Measurements from ENCODE around the gene CRBN.

The CRBN gene

DNA sequence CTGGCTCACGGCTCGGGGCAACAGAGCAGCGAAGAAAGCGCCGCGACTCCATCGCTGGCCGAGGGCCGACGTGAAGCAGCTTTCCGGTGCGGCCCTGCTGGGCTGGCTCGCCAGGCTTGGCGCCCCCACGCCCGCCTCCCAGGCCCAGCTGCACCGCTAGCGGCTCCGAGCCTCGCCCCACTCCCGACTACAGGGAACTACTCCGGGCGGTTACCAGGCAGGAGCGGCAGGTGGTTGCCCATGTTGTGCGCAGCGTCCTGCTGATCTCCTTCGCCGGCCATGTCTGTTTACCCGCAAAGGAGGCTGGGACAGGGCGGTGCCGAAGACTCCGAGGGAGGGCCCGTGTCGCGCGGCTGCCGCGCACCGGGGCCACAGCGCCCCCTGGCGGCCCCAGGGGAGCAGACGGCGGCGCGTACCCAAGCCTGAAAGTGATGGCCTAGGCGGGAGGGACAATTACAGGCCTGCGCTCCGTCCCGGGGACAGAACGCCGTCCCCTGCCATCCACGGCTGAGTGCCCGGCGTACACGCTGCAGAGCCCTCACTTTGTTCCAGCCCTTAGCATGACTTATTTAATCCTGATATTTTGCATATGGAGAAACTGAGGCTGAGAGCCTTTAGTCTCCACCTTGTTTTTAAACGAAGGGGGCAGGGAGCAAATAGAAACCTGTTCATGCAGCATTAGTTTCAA is at the start of gene CRBN:
TSS of gene CRBN (minus strand) at position 285 of the 688 bp plus-strand sequence. CDS start at position 281, 4 bp downstream.
- TF ChIP-seq, protein P1, sequence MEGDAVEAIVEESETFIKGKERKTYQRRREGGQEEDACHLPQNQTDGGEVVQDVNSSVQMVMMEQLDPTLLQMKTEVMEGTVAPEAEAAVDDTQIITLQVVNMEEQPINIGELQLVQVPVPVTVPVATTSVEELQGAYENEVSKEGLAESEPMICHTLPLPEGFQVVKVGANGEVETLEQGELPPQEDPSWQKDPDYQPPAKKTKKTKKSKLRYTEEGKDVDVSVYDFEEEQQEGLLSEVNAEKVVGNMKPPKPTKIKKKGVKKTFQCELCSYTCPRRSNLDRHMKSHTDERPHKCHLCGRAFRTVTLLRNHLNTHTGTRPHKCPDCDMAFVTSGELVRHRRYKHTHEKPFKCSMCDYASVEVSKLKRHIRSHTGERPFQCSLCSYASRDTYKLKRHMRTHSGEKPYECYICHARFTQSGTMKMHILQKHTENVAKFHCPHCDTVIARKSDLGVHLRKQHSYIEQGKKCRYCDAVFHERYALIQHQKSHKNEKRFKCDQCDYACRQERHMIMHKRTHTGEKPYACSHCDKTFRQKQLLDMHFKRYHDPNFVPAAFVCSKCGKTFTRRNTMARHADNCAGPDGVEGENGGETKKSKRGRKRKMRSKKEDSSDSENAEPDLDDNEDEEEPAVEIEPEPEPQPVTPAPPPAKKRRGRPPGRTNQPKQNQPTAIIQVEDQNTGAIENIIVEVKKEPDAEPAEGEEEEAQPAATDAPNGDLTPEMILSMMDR (IDR thresholded peaks at IDR 0.05; ENCODE audit: control insufficient read depth, extremely low read depth, insufficient read depth), result peak; percentile 97
- H3K4me3 ChIP-seq (ENCODE audit: low read depth, low read length), result peak within 1 kb of the TSS; percentile 91
- DNase-seq (ENCODE audit: low read depth), result peak; percentile 52

DNA sequence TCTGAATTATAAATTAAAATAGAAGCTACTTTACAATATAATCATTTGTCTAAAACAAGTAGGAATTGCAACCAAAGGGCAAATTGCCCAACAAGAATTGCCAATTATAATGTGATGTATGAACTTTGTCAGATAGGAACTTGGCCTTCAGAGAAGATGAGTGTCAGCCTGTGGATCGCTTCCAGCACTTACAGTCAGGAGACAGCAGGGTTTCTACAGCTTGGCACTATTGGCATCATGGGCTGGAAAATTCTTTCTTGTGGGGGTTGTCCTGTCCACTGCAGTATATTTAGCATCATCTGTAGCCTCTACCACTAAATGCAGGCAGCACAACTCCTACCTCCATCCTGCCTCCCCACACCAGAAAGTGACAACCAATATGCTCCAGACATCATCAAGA is 48.1 kb upstream of the CRBN start:
- no peak overlapping the region for H3K4me3 ChIP-seq (ENCODE audit: low read depth, low read length)
- TF ChIP-seq, protein P1 (IDR thresholded peaks at IDR 0.05; ENCODE audit: control insufficient read depth, extremely low read depth, insufficient read depth), result no peak
- no peak for DNase-seq (ENCODE audit: low read depth)

DNA sequence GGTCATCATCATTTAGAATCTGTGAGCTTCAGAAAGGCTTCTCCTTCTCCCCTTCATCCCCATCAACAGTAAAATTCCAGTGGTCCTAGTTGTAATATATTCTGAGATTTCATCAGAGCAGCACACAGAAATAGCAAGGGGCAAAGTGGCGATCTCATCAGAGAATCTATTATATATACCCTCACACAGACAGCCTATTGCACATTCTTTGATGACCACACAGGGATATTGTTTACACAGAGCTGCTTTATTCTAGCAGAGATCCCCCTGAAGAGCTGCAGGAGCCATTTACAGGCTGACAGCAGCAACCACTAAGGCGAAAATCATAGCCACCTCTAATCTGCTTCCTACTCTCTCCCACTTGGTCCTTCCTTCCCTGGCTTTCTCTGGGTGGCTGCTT is 42.0 kb upstream of the CRBN start:
- DNase-seq (ENCODE audit: low read depth), result no peak
- TF ChIP-seq, protein P1 (IDR thresholded peaks at IDR 0.05; ENCODE audit: control insufficient read depth, extremely low read depth, insufficient read depth), result no peak
- no peak overlapping the region for H3K4me3 ChIP-seq (ENCODE audit: low read depth, low read length)

DNA sequence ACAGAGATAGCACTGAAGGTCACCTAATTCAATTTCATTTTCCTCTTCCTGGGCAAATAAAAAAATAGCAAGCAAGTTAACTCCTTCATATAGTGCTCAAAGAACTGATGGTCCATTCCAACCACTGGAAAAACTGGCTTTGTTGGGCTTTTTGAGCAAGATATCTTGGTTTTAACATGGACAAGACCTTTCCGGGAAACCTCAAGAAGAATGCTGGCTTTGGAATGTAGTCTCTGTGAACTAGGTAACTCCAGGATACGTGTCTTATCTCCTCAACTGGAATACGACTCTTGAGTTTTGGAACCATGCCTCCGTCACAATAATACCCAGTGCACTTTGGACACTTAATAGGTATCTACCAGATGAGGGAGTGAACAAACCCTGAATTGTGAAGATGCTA is 36.9 kb upstream of the CRBN start:
- no peak for DNase-seq (ENCODE audit: low read depth)
- no peak overlapping the region for H3K4me3 ChIP-seq (ENCODE audit: low read depth, low read length)
- TF ChIP-seq, protein P1 (IDR thresholded peaks at IDR 0.05; ENCODE audit: control insufficient read depth, extremely low read depth, insufficient read depth), result no peak

DNA sequence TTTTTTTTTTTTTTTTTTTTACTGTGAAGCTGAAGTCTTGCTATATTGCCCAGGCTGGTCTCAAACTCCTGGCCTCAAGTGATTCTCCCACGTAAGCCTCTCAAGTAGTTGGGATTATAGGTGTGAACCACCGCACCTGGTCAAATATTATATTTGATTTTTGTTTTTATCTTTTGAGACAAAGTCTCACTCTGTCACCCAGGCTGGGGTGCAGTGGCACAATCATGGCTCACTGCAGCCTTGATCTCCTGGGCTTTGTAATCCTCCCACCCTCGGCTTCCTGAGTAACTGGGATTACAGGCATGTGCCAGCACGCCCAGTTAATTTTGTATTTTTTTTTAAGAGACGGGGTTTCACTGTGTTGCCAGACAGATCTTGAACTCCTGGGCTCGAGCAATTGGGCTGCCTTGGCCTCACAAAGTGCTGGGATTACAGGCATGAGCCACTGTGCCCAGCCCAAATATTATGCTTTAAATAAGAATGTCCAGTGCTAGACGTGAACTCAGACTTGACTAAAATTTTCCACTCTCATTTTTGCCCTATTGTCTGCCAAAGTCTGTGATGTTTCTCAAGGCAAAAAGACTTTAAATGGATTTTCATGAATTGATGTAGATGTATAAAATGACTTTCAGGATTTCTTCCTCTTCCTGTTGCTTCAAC is 33.4 kb upstream of the CRBN start:
- H3K4me3 ChIP-seq (ENCODE audit: low read depth, low read length), result no peak overlapping the region
- no peak for DNase-seq (ENCODE audit: low read depth)
- TF ChIP-seq, protein P1 (IDR thresholded peaks at IDR 0.05; ENCODE audit: control insufficient read depth, extremely low read depth, insufficient read depth), result no peak

DNA sequence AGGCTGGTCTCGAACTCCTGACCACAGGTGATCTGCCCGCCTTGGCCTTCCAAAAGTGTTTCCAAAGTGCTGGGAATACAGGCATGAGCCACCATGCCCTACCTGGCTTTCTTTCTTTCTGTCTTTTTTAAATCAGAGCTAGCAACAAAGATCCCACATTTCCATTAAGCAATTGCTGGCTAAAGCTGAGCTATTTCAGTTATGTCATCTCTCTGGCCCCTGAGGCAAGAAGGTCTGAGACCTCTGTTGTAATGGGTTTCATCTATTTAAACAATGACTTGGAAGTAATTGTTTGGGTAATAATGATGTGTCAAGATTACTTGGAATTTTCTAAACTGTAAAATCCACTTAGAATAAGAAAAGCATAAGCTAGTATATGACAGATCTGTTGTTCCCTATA is 30.2 kb upstream of the CRBN start:
- TF ChIP-seq, protein P1 (IDR thresholded peaks at IDR 0.05; ENCODE audit: control insufficient read depth, extremely low read depth, insufficient read depth), result no peak
- no peak for DNase-seq (ENCODE audit: low read depth)
- H3K4me3 ChIP-seq (ENCODE audit: low read depth, low read length), result no peak overlapping the region

Data from LNCaP clone FGC (cell line).